Right cardiac atrium (tissue), 5 donors: Measurements from ENCODE around the gene C1orf105. TPM values are rescaled to one million over a fixed set of nuclear protein-coding genes. Genes with fewer than 3 reads are reported as not detected.

Source experiments
- ATAC-seq, 2 donors: fragments of 200-7000 bp; cut with Tn5 transposase; one replicate each; pipeline versions ENCODE4 v1.8.0 to v1.9.1; 2020; ENCODE audit warnings: moderate library complexity in 2 of 2, mild to moderate bottlenecking in 1 of 2
- DNase-seq, 3 donors: peaks; one replicate each; pipeline ENCODE4 v3.0.0-alpha.2; 2020
- H3K27ac ChIP-seq: one replicate; pipeline ENCODE4 v1.5.1; 2013; ENCODE audit warnings: mild to moderate bottlenecking, low read length, control low read depth, moderate library complexity
- H3K27me3 ChIP-seq: one replicate; pipeline ENCODE4 v1.6.1; 2013; ENCODE audit not compliant: control insufficient read depth, insufficient read depth
- H3K4me1 ChIP-seq: one replicate; pipeline ENCODE4 v1.6.1; 2013; ENCODE audit warnings: low read length; ENCODE audit not compliant: control insufficient read depth, insufficient read depth
- H3K4me3 ChIP-seq: one replicate; pipeline ENCODE4 v1.5.1; 2013; ENCODE audit warnings: low read length, control low read depth
- H3K9me3 ChIP-seq: one replicate; pipeline ENCODE4 v1.6.1; 2013; ENCODE audit warnings: low read length; ENCODE audit not compliant: control insufficient read depth
- WGBS: extraction: QIAGEN DNeasy Blood & Tissue Kit; methylation state at CpG from one replicate; pipeline ENCODE4 v1.1.7; 2013; 5-methylcytosine and 5-hydroxymethylcytosine counted together
- intact Hi-C, 4 donors: fragments of 100-400 bp; cut with DNase I; formaldehyde crosslinking; loops; one replicate each; pipeline versions ENCODE4 v1.11.0 to v1.14.0; 2022 to 2023
- polyA plus RNA-seq: library from polyadenylated mRNA; stranded (reverse); fragments of 200-250 nt; gene quantifications from one replicate; pipeline ENCODE4 v1.2.3, GENCODE V29; 2013
- total RNA-seq, 4 donors: library from RNA; stranded (reverse); fragmentation: NEBNext Ultra II Directional; extraction: Animal tissue kit (Norgen Biotek cat#: 25700); gene quantifications; one replicate each; pipeline ENCODE4 v1.2.1, GENCODE V29; 2021
- donor health status: healthy with polysubstance abuse.
- donor health status: DM: no; HTN: yes; CAD: no.
- donor health status: DM: no; HTN: no; CAD: no.
- donor health status: DM: no; HTN: yes; CAD: no; lungs with severe emphysema.
- donor health status: DM: yes; HTN: yes; CAD: no.

C1orf105 gene
- total and polyA plus RNA-seq, 5 donors, result 3.2 to 21.5 (median 12.7) TPM

- H3K9me3 ChIP-seq, result no peaks in the 10 kb centered on the region
- no peak for ATAC-seq
- intact Hi-C loops, result loop anchor here in 1 of 4 donors (5.0 kb wide), 1 partner anchor 312 kb away; no protein-coding TSS in a partner anchor
- H3K27ac ChIP-seq, result no peak overlapping the region
- no peak for DNase-seq
- H3K4me3 ChIP-seq, result no peak overlapping the region
- H3K4me1 ChIP-seq, result peaks cover 3% of the 10 kb centered on the region
- no peaks in the 10 kb centered on the region for H3K27me3 ChIP-seq
Measured at GRCh38 chr1:172404121-172404520, 16.4 kb upstream of the C1orf105 start.

GRCh38 chr1:172405912-172406311 lies 14.6 kb upstream of the C1orf105 start:
- ATAC-seq, result no peak

GRCh38 chr1:172406968-172407367 lies 13.5 kb upstream of the C1orf105 start:
- 93% methylated on average over 1 of the region's 1 CpG for WGBS
- ATAC-seq (no peak), DNase-seq (no peak)
- Histone ChIP-seq H3K4me3 (no peak overlapping the region), H3K4me1 (no peaks in the 10 kb centered on the region), H3K9me3 (no peaks in the 10 kb centered on the region), H3K27ac (no peak overlapping the region), H3K27me3 (no peaks in the 10 kb centered on the region)
- intact Hi-C loops, result no loop called here

More at GRCh38 chr1:172405912-172406311, 14.6 kb upstream of the C1orf105 start:
- intact Hi-C loops, result no loop called here
- no peaks in the 10 kb centered on the region for H3K27me3 ChIP-seq
- no peak overlapping the region for H3K4me3 ChIP-seq
- no peaks in the 10 kb centered on the region for H3K4me1 ChIP-seq
- no peak overlapping the region for H3K27ac ChIP-seq
- H3K9me3 ChIP-seq, result no peaks in the 10 kb centered on the region
- no peak for DNase-seq

GRCh38 chr1:172408958-172409357 lies 11.5 kb upstream of the C1orf105 start:
- 89% methylated on average over 1 of the region's 1 CpG for WGBS
- H3K27me3 ChIP-seq, result no peaks in the 10 kb centered on the region
- intact Hi-C loops, result no loop called here
- H3K9me3 ChIP-seq, result no peaks in the 10 kb centered on the region
- no peaks in the 10 kb centered on the region for H3K4me1 ChIP-seq
- H3K4me3 ChIP-seq, result no peak overlapping the region
- ATAC-seq (no peak), DNase-seq (no peak)
- H3K27ac ChIP-seq, result no peak overlapping the region

- intact Hi-C loops, result no loop called here
- Histone ChIP-seq H3K9me3 (no peaks in the 10 kb centered on the region), H3K4me1 (no peaks in the 10 kb centered on the region), H3K27me3 (no peaks in the 10 kb centered on the region), H3K27ac (no peak overlapping the region), H3K4me3 (no peak overlapping the region)
- no peak for DNase-seq
- no peak for ATAC-seq
- WGBS, result 74% methylated on average over 1 of the region's 1 CpG
Measured at GRCh38 chr1:172410027-172410426, 10.5 kb upstream of the C1orf105 start.

- intact Hi-C loops, result no loop called here
- H3K27me3 ChIP-seq, result no peaks in the 10 kb centered on the region
- no peaks in the 10 kb centered on the region for H3K4me1 ChIP-seq
- ATAC-seq, result no peak
- no peak overlapping the region for H3K4me3 ChIP-seq
- H3K9me3 ChIP-seq, result no peaks in the 10 kb centered on the region
- 98% methylated on average over 2 of the region's 2 CpGs for WGBS
- no peak overlapping the region for H3K27ac ChIP-seq
- DNase-seq, result no peak
Measured at GRCh38 chr1:172411791-172412338, 8.6 kb upstream of the C1orf105 start.

GRCh38 chr1:172414331-172414730 lies 6.2 kb upstream of the C1orf105 start:
- no peaks in the 10 kb centered on the region for H3K9me3 ChIP-seq
- intact Hi-C loops, result no loop called here
- DNase-seq (no peak), ATAC-seq (no peak)
- H3K4me1 ChIP-seq, result no peaks in the 10 kb centered on the region
- no peak overlapping the region for H3K27ac ChIP-seq
- no peak overlapping the region for H3K4me3 ChIP-seq
- no peaks in the 10 kb centered on the region for H3K27me3 ChIP-seq

GRCh38 chr1:172416496-172417035 lies 3.9 kb upstream of the C1orf105 start:
- DNase-seq (no peak), ATAC-seq (no peak)
- intact Hi-C loops, result no loop called here
- 73% methylated on average over 4 of the region's 4 CpGs for WGBS
- Histone ChIP-seq H3K27ac (no peak overlapping the region), H3K27me3 (no peaks in the 10 kb centered on the region), H3K4me3 (no peak overlapping the region), H3K4me1 (no peaks in the 10 kb centered on the region), H3K9me3 (no peaks in the 10 kb centered on the region)

- intact Hi-C loops, result no loop called here
- H3K27me3 ChIP-seq, result no peaks in the 10 kb centered on the region
- H3K4me1 ChIP-seq, result no peaks in the 10 kb centered on the region
- no peak overlapping the region for H3K4me3 ChIP-seq
- no peaks in the 10 kb centered on the region for H3K9me3 ChIP-seq
- no peak overlapping the region for H3K27ac ChIP-seq
- no peak for DNase-seq
- 99% methylated on average over 1 of the region's 1 CpG for WGBS
- no peak for ATAC-seq
Measured at GRCh38 chr1:172417557-172417956, 2.9 kb upstream of the C1orf105 start.

- Histone ChIP-seq H3K9me3 (no peaks in the 10 kb centered on the region), H3K4me1 (peaks cover 2% of the 10 kb centered on the region), H3K27ac (no peak overlapping the region), H3K27me3 (no peaks in the 10 kb centered on the region), H3K4me3 (no peak overlapping the region)
- DNase-seq, result peak; percentile 67 to 81 (median 75)
- WGBS, result 61% methylated on average over 5 of the region's 5 CpGs
- intact Hi-C loops, result loop anchor here in 2 of 4 donors (10.0 kb wide), 2 partner anchors 417 to 617 kb away; no protein-coding TSS in a partner anchor
- ATAC-seq, result peak; percentile 75 to 85
Measured at GRCh38 chr1:172421974-172422604, 1.6 kb downstream of the C1orf105 start.

- peaks cover 2% of the 10 kb centered on the region for H3K4me1 ChIP-seq
- intact Hi-C loops, result loop anchor here in 2 of 4 donors (10.0 kb wide), 2 partner anchors 419 to 619 kb away; no protein-coding TSS in a partner anchor
- H3K27ac ChIP-seq, result no peak overlapping the region
- DNase-seq, result no peak
- H3K27me3 ChIP-seq, result no peaks in the 10 kb centered on the region
- 97% methylated on average over 2 of the region's 2 CpGs for WGBS
- no peak overlapping the region for H3K4me3 ChIP-seq
- H3K9me3 ChIP-seq, result no peaks in the 10 kb centered on the region
- ATAC-seq, result no peak
Measured at GRCh38 chr1:172423336-172423735, 2.9 kb downstream of the C1orf105 start.
